HCT116 (cell line): ENCODE results near the gene MSH4. TPM values are rescaled to one million over a fixed set of nuclear protein-coding genes. Genes with fewer than 3 reads are reported as not detected.

ENCODE experiments used
- ATAC-seq: fragments of 200-7000 bp; cut with Tn5 transposase; 2 replicates; pipeline ENCODE4 v1.9.1; 2020; ENCODE audit warnings: mild to moderate bottlenecking, moderate library complexity
- BruUV-seq: library from RNA; stranded (reverse); fragments of 400-500 nt; replicated peaks from 2 replicates; lab custom pipeline; 2021; lab: Mats Ljungman, UMichigan
- CTCF ChIA-PET: fragments of 300-600 bp; sonication (Branson Sonifier 250); formaldehyde crosslinking; loops from one replicate; lab custom pipeline; 2021; ENCODE audit warnings: antibody characterized with exemption; lab: Charles Lee
- POLR2A ChIA-PET: fragments of 300-600, 350-600 bp; sonication (Branson Sonifier 250); formaldehyde crosslinking; loops from one replicate; lab custom pipeline; 2021; ENCODE audit warnings: antibody characterized with exemption; lab: Charles Lee
- RAD21 ChIA-PET, 2 experiments: fragments of 300-600 bp; sonication (Branson Sonifier 250); formaldehyde crosslinking; loops; one replicate each; lab custom pipeline; 2023; ENCODE audit warnings: low total read pairs in 2 of 2; ENCODE audit not compliant: uncharacterized antibody in 2 of 2, unreplicated experiment in 2 of 2, low non-redundant PET in 1 of 2; lab: Charles Lee
- DNase-seq: peaks from one replicate; pipeline ENCODE4 v3.0.0-alpha.2; 2010; ENCODE audit warnings: low read depth, low spot score
- H2AFZ ChIP-seq: fragments of 200-600 bp; shearing (Covaris generic), sonication (generic); 2 replicates; pipeline ENCODE4 v1.6.1; 2017; ENCODE audit warnings: low read depth, mixed run types, mixed read lengths, antibody characterized with exemption, low read length; ENCODE audit not compliant: poor library complexity, severe bottlenecking
- H3K27ac ChIP-seq: 2 replicates; pipeline ENCODE4 v1.5.1; 2012; ENCODE audit warnings: low read depth, low read length
- H3K27me3 ChIP-seq: fragments of 200-600 bp; sonication (generic); 2 replicates; pipeline ENCODE4 v1.6.1; 2016; ENCODE audit warnings: mixed run types, low read length, mixed read lengths; ENCODE audit not compliant: insufficient read depth
- H3K36me3 ChIP-seq, 2 experiments: fragments of 200-500 bp in 1 of 2; fragments of 200-600 bp in 1 of 2; sonication (Bioruptor generic) in 1 of 2; sonication (generic) in 1 of 2; 2 replicates each; pipeline versions ENCODE4 v1.5.1 to v1.6.1; 2014 to 2016; ENCODE audit warnings: low read length in 2 of 2, inconsistent platforms in 1 of 2, mixed read lengths in 1 of 2, mixed run types in 1 of 2; ENCODE audit not compliant: insufficient read depth in 2 of 2, control insufficient read depth in 1 of 2
- H3K4me1 ChIP-seq, 2 experiments: fragments of 200-600 bp in 1 of 2; sonication (generic) in 1 of 2; 2 replicates each; pipeline versions ENCODE4 v1.5.1 to v1.6.1; 2012 to 2017; ENCODE audit warnings: low read length in 2 of 2, inconsistent platforms in 1 of 2, mild to moderate bottlenecking in 1 of 2, mixed read lengths in 1 of 2, mixed run types in 1 of 2, moderate library complexity in 1 of 2; ENCODE audit not compliant: insufficient read depth in 2 of 2, control insufficient read depth in 1 of 2
- H3K4me2 ChIP-seq: fragments of 200-600 bp; sonication (generic); 2 replicates; pipeline ENCODE4 v1.6.1; 2017; ENCODE audit warnings: mixed run types, low read length, mixed read lengths
- H3K4me3 ChIP-seq, 2 experiments: fragments of 200-600 bp in 1 of 2; sonication (generic) in 1 of 2; replicated peaks in 1 of 2; 2 replicates each; pipeline ENCODE4 v1.5.1; 2011 to 2016; ENCODE audit warnings: low read length in 2 of 2, control low read depth in 1 of 2, low read depth in 1 of 2, mild to moderate bottlenecking in 1 of 2, mixed read lengths in 1 of 2, mixed run types in 1 of 2
- H3K79me2 ChIP-seq: fragments of 200-600 bp; sonication (generic); 2 replicates; pipeline ENCODE4 v1.6.1; 2017; ENCODE audit warnings: mild to moderate bottlenecking, mixed run types, low read length, moderate library complexity, mixed read lengths; ENCODE audit not compliant: insufficient read depth
- H3K9ac ChIP-seq: fragments of 200-600 bp; sonication (generic); 2 replicates; pipeline ENCODE4 v1.6.1; 2016; ENCODE audit warnings: low read length, mixed read lengths
- H3K9me2 ChIP-seq: fragments of 200-600 bp; sonication (generic), shearing (Covaris generic); 2 replicates; pipeline ENCODE4 v1.6.1; 2017; ENCODE audit warnings: mixed run types, mild to moderate bottlenecking, moderate library complexity; ENCODE audit not compliant: insufficient read depth
- H3K9me3 ChIP-seq, 2 experiments: fragments of 200-500 bp in 1 of 2; fragments of 200-600 bp in 1 of 2; sonication (Bioruptor generic) in 1 of 2; sonication (generic) in 1 of 2; 2 replicates each; pipeline ENCODE4 v1.6.1; 2014 to 2017; ENCODE audit warnings: low read length in 2 of 2, mixed read lengths in 2 of 2, inconsistent platforms in 1 of 2, low read depth in 1 of 2, mild to moderate bottlenecking in 1 of 2, mixed run types in 1 of 2, moderate library complexity in 1 of 2; ENCODE audit not compliant: control insufficient read depth in 1 of 2, insufficient read depth in 1 of 2
- H4K20me1 ChIP-seq: fragments of 200-600 bp; sonication (generic), shearing (Covaris generic); 2 replicates; pipeline ENCODE4 v1.6.1; 2017; ENCODE audit warnings: mixed run types, mild to moderate bottlenecking, moderate library complexity; ENCODE audit not compliant: insufficient read depth
- CBX3 ChIP-seq: IDR thresholded peaks from 2 replicates; pipeline ENCODE4 v1.6.1; 2012; ENCODE audit warnings: low read depth
- CTCF ChIP-seq, 3 experiments: fragments of 200-600 bp in 1 of 3; sonication (generic) in 1 of 3; IDR thresholded peaks in 2 of 3; conservative IDR thresholded peaks in 1 of 3; 2 replicates each; pipeline ENCODE4 v1.5.1; 2012 to 2017; ENCODE audit warnings: low read depth in 2 of 3, low read length in 2 of 3, antibody characterized with exemption in 1 of 3, borderline replicate concordance in 1 of 3, control low read depth in 1 of 3, mild to moderate bottlenecking in 1 of 3, mixed read lengths in 1 of 3, mixed run types in 1 of 3, moderate library complexity in 1 of 3; ENCODE audit not compliant: insufficient read depth in 1 of 3
- EGR1 ChIP-seq: IDR thresholded peaks from 2 replicates; pipeline ENCODE4 v1.6.1; 2012; ENCODE audit warnings: low read depth
- EZH2 ChIP-seq: fragments of 200-600 bp; sonication (generic); IDR thresholded peaks from 2 replicates; pipeline ENCODE4 v1.6.1; 2017; ENCODE audit warnings: antibody characterized with exemption, mixed run types
- EZH2phosphoT487 ChIP-seq: fragments of 200-600 bp; IDR thresholded peaks from 2 replicates; pipeline ENCODE4 v1.6.1; 2018; ENCODE audit warnings: antibody characterized with exemption, borderline replicate concordance
- FOSL1 ChIP-seq: IDR thresholded peaks from 2 replicates; pipeline ENCODE4 v1.6.1; 2012; ENCODE audit warnings: low read depth
- MAX ChIP-seq: IDR thresholded peaks from 2 replicates; pipeline ENCODE4 v1.6.1; 2012
- POLR2AphosphoS5 ChIP-seq: IDR thresholded peaks from 2 replicates; pipeline ENCODE4 v1.6.1; 2011; ENCODE audit warnings: mild to moderate bottlenecking, low read depth, low read length, moderate library complexity
- RAD21 ChIP-seq: IDR thresholded peaks from 2 replicates; pipeline ENCODE4 v1.6.1; 2012; ENCODE audit warnings: low read depth, mild to moderate bottlenecking
- SIN3A ChIP-seq: IDR thresholded peaks from 2 replicates; pipeline ENCODE4 v1.6.1; 2012; ENCODE audit warnings: low read depth
- SRF ChIP-seq: IDR thresholded peaks from 2 replicates; pipeline ENCODE4 v1.6.1; 2012; ENCODE audit warnings: low read depth
- TCF7L2 ChIP-seq: IDR thresholded peaks from 2 replicates; pipeline ENCODE4 v1.7.0; 2011; ENCODE audit warnings: borderline replicate concordance, inconsistent platforms; ENCODE audit not compliant: insufficient read depth, insufficient read length; ENCODE audit errors: extremely low read depth
- YY1 ChIP-seq: IDR thresholded peaks from 2 replicates; pipeline ENCODE4 v1.6.1; 2011; ENCODE audit warnings: low read length, low read depth, moderate library complexity, mild to moderate bottlenecking; ENCODE audit not compliant: insufficient replicate concordance; ENCODE audit errors: extremely low read depth
- ZFX ChIP-seq: fragments of 450-650 bp; IDR thresholded peaks from 2 replicates; pipeline ENCODE4 v1.6.1; 2017
- intact Hi-C: fragments of 100-400 bp; cut with micrococcal nuclease; formaldehyde crosslinking; loops from 2 replicates; pipeline ENCODE4 v1.10.0; 2022
- total RNA-seq: library from RNA; stranded (reverse); gene quantifications from one replicate; pipeline ENCODE4 v1.2.1, GENCODE V29; 2021; ENCODE audit not compliant: unreplicated experiment
- TF ChIP-seq, protein P1 (sequence below): IDR thresholded peaks from 2 replicates; pipeline ENCODE4 v1.6.1; 2011; ENCODE audit warnings: mild to moderate bottlenecking, low read length, moderate library complexity; ENCODE audit not compliant: insufficient replicate concordance; ENCODE audit errors: extremely low read depth
- TF ChIP-seq, protein P2 (sequence below): IDR thresholded peaks from 2 replicates; pipeline ENCODE4 v1.6.1; 2012

The MSH4 gene
- total RNA-seq, 1 experiment from 2014 or later: 1.7 TPM

- TF ChIP-seq MAX (no peak), RAD21 (no peak), EZH2phosphoT487 (no peak)
- TF ChIP-seq, protein P1, sequence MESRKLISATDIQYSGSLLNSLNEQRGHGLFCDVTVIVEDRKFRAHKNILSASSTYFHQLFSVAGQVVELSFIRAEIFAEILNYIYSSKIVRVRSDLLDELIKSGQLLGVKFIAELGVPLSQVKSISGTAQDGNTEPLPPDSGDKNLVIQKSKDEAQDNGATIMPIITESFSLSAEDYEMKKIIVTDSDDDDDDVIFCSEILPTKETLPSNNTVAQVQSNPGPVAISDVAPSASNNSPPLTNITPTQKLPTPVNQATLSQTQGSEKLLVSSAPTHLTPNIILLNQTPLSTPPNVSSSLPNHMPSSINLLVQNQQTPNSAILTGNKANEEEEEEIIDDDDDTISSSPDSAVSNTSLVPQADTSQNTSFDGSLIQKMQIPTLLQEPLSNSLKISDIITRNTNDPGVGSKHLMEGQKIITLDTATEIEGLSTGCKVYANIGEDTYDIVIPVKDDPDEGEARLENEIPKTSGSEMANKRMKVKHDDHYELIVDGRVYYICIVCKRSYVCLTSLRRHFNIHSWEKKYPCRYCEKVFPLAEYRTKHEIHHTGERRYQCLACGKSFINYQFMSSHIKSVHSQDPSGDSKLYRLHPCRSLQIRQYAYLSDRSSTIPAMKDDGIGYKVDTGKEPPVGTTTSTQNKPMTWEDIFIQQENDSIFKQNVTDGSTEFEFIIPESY: no peak
Observed at GRCh38 chr1:75811211-75811981, 14.7 kb downstream of the MSH4 start (continued).

- Histone ChIP-seq H3K9ac (no peak overlapping the region), H2AFZ (no peak overlapping the region), H4K20me1 (no peaks in the 10 kb centered on the region), H3K9me2 (no peaks in the 10 kb centered on the region), H3K79me2 (no peaks in the 10 kb centered on the region), H3K4me1 (no peaks in the 10 kb centered on the region), H3K36me3 (no peaks in the 10 kb centered on the region), H3K4me2 (no peak overlapping the region), H3K4me3 (no peak overlapping the region), H3K9me3 (no peaks in the 10 kb centered on the region), H3K27ac (no peak overlapping the region)
- BruUV-seq: no TSS peak
- intact Hi-C loops: no loop called here
- ATAC-seq: no peak
- no peak for DNase-seq
- ChIA-PET CTCF (no interaction called here), RAD21 (no interaction called here)
- no peak for TF ChIP-seq CTCF (IDR thresholded peaks at IDR 0.05 in 2 of 3, conservative IDR thresholded peaks at IDR 0.05 in 1 of 3; ENCODE audit: borderline replicate concordance in 1 of 3, insufficient read depth in 1 of 3, low read depth in 2 of 3, low read length in 2 of 3)
- TF ChIP-seq EZH2: no peak
- TF ChIP-seq, protein P2, sequence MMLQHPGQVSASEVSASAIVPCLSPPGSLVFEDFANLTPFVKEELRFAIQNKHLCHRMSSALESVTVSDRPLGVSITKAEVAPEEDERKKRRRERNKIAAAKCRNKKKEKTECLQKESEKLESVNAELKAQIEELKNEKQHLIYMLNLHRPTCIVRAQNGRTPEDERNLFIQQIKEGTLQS: no peak
- no peak for TF ChIP-seq SIN3A
- no peak for TF ChIP-seq FOSL1
- TF ChIP-seq TCF7L2: no peak
- no peak for TF ChIP-seq YY1
- TF ChIP-seq POLR2AphosphoS5: no peak
- no peak for TF ChIP-seq SRF
- no peak for TF ChIP-seq EZH2phosphoT487
- TF ChIP-seq CBX3: no peak
- TF ChIP-seq EGR1: no peak
- TF ChIP-seq, protein P1: no peak
- no peak for TF ChIP-seq ZFX
- TF ChIP-seq, all 23 proteins: peak for 0
- POLR2A ChIA-PET: no interaction called here
- no peaks in the 10 kb centered on the region for H3K27me3 ChIP-seq
Observed at GRCh38 chr1:75812065-75812464, 15.4 kb downstream of the MSH4 start.
